Ramos (cell line): ENCODE data around the gene VWA5A.
"Not testable (repeated sequence)": the region's sequence is repeated elsewhere in the genome, so short reads cannot be mapped to it uniquely, and the experiment has no call there.

Experiments
- in situ Hi-C: fragments of 300-500 bp; cut with MboI; formaldehyde crosslinking; loops from one replicate; pipeline ENCODE4 v1.14.3; 2022; ENCODE audit warnings: low sequenced_read_pairs; ENCODE audit not compliant: unreplicated experiment

Gene VWA5A

GRCh38 chr11:124085997-124086846 lies 29.0 kb upstream of the VWA5A start:
- in situ Hi-C loops, result no loop called here

GRCh38 chr11:124090996-124091395 lies 24.3 kb upstream of the VWA5A start:
- in situ Hi-C loops, result no loop called here

- in situ Hi-C loops, result no loop called here
These were observed 21.9 kb upstream of the VWA5A start for GRCh38 chr11:124093330-124093729.

- in situ Hi-C loops, result no loop called here
These were observed 20.5 kb upstream of the VWA5A start for GRCh38 chr11:124094731-124095130.

GRCh38 chr11:124096364-124096763 lies 18.9 kb upstream of the VWA5A start:
- in situ Hi-C loops, result no loop called here

- in situ Hi-C loops, result no loop called here
These were observed 17.1 kb upstream of the VWA5A start for GRCh38 chr11:124098141-124098540.

- in situ Hi-C loops, result no loop called here
These were observed 13.5 kb upstream of the VWA5A start for GRCh38 chr11:124101737-124102136.

GRCh38 chr11:124108156-124108555 lies 7.1 kb upstream of the VWA5A start:
- in situ Hi-C loops, result no loop called here

GRCh38 chr11:124109377-124109776 lies 5.9 kb upstream of the VWA5A start:
- in situ Hi-C loops, result no loop called here

GRCh38 chr11:124110201-124110600 lies 5.0 kb upstream of the VWA5A start:
- in situ Hi-C loops, result no loop called here

GRCh38 chr11:124113890-124114289 lies 1.4 kb upstream of the VWA5A start:
- in situ Hi-C loops, result no loop called here

GRCh38 chr11:124115782-124116616 lies 749 bp downstream of the VWA5A start:
- in situ Hi-C loops, result no loop called here

GRCh38 chr11:124119103-124119502 lies 3.9 kb downstream of the VWA5A start:
- in situ Hi-C loops, result no loop called here

- in situ Hi-C loops, result no loop called here
These were observed 5.6 kb downstream of the VWA5A start for GRCh38 chr11:124120891-124121290.

GRCh38 chr11:124122123-124122522 lies 6.9 kb downstream of the VWA5A start:
- in situ Hi-C loops, result no loop called here

GRCh38 chr11:124123622-124124021 lies 8.4 kb downstream of the VWA5A start:
- in situ Hi-C loops, result no loop called here

- in situ Hi-C loops, result not testable (repeated sequence)
These were observed 11.9 kb downstream of the VWA5A start for GRCh38 chr11:124127134-124127533.

GRCh38 chr11:124143034-124143433 lies 27.8 kb downstream of the VWA5A start:
- in situ Hi-C loops, result no loop called here

GRCh38 chr11:124147951-124148350 lies 32.7 kb downstream of the VWA5A start:
- in situ Hi-C loops, result no loop called here

GRCh38 chr11:124150684-124151083 lies 35.4 kb downstream of the VWA5A start:
- in situ Hi-C loops, result no loop called here

GRCh38 chr11:124152770-124153407 lies 37.6 kb downstream of the VWA5A start:
- in situ Hi-C loops, result no loop called here
